ENCODE data around the gene FZD10. TPM values are rescaled to one million over a fixed set of nuclear protein-coding genes. Genes with fewer than 3 reads are reported as not detected.

Gene FZD10
- total RNA-seq, 4 donors from 2014 or later, result 11.7 to 20.7 (median 15.5) TPM

DNA sequence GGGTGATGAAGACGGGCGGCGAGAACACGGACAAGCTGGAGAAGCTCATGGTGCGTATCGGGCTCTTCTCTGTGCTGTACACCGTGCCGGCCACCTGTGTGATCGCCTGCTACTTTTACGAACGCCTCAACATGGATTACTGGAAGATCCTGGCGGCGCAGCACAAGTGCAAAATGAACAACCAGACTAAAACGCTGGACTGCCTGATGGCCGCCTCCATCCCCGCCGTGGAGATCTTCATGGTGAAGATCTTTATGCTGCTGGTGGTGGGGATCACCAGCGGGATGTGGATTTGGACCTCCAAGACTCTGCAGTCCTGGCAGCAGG lies 1.9 kb downstream of the FZD10 start:
- no peak for TF ChIP-seq CTCF (IDR thresholded peaks at IDR 0.05)
- TF ChIP-seq POLR2A (IDR thresholded peaks at IDR 0.05), result no peak
- TF ChIP-seq EP300 (IDR thresholded peaks at IDR 0.05), result no peak
- TF ChIP-seq POLR2AphosphoS5 (IDR thresholded peaks at IDR 0.05), result no peak
- Histone ChIP-seq H3K27me3 (peaks cover 55% of the 10 kb centered on the region), H3K36me3 (no peaks in the 10 kb centered on the region), H3K4me1 (peaks cover 44% of the 10 kb centered on the region), H3K27ac (no peak overlapping the region), H3K9me3 (no peaks in the 10 kb centered on the region), H3K4me3 (no peak overlapping the region)
- peak in 1 of 2 donors; percentile 52 for DNase-seq (ENCODE audit: low spot score in 2 of 2)
- WGBS, result 73% methylated on average over 18 of the region's 18 CpGs

- Histone ChIP-seq H3K4me1 (peaks cover 40% of the 10 kb centered on the region), H3K9me3 (no peaks in the 10 kb centered on the region), H3K27ac (no peak overlapping the region), H3K27me3 (peaks cover 58% of the 10 kb centered on the region), H3K4me3 (no peak overlapping the region), H3K36me3 (no peaks in the 10 kb centered on the region)
- peak in 1 of 2 donors; percentile 68 for DNase-seq (ENCODE audit: low spot score in 2 of 2)
- TF ChIP-seq POLR2A (IDR thresholded peaks at IDR 0.05) (no peak), POLR2AphosphoS5 (IDR thresholded peaks at IDR 0.05) (no peak), CTCF (IDR thresholded peaks at IDR 0.05) (no peak), EP300 (IDR thresholded peaks at IDR 0.05) (no peak)
- 63% methylated on average over 5 of the region's 5 CpGs for WGBS
Observed at GRCh38 chr12:130164936-130165335, 2.7 kb downstream of the FZD10 start.

GRCh38 chr12:130166306-130166705 lies 4.0 kb downstream of the FZD10 start:
- Histone ChIP-seq H3K27ac (no peak overlapping the region), H3K36me3 (no peaks in the 10 kb centered on the region), H3K4me3 (no peak overlapping the region), H3K27me3 (peaks cover 49% of the 10 kb centered on the region), H3K9me3 (no peaks in the 10 kb centered on the region), H3K4me1 (peaks cover 27% of the 10 kb centered on the region)
- peak in 1 of 2 donors; percentile 66 for DNase-seq (ENCODE audit: low spot score in 2 of 2)
- WGBS, result 87% methylated on average over 2 of the region's 2 CpGs
- TF ChIP-seq POLR2AphosphoS5 (IDR thresholded peaks at IDR 0.05), result no peak
- no peak for TF ChIP-seq EP300 (IDR thresholded peaks at IDR 0.05)
- TF ChIP-seq POLR2A (IDR thresholded peaks at IDR 0.05), result no peak
- no peak for TF ChIP-seq CTCF (IDR thresholded peaks at IDR 0.05)

GRCh38 chr12:130167537-130167936 lies 5.3 kb downstream of the FZD10 start:
- no peak overlapping the region for H3K27ac ChIP-seq
- TF ChIP-seq CTCF (IDR thresholded peaks at IDR 0.05) (no peak), POLR2AphosphoS5 (IDR thresholded peaks at IDR 0.05) (no peak), POLR2A (IDR thresholded peaks at IDR 0.05) (no peak), EP300 (IDR thresholded peaks at IDR 0.05) (no peak)
- no peak overlapping the region for H3K4me3 ChIP-seq
- peaks cover 42% of the 10 kb centered on the region for H3K27me3 ChIP-seq
- DNase-seq (ENCODE audit: low spot score in 2 of 2), result no peak
- 80% methylated on average over 1 of the region's 1 CpG for WGBS
- H3K9me3 ChIP-seq, result peaks cover 4% of the 10 kb centered on the region
- H3K4me1 ChIP-seq, result peaks cover 17% of the 10 kb centered on the region
- H3K36me3 ChIP-seq, result no peaks in the 10 kb centered on the region

- DNase-seq (ENCODE audit: low spot score in 2 of 2), result peak in 1 of 2 donors; percentile 18
- H3K36me3 ChIP-seq, result no peaks in the 10 kb centered on the region
- H3K9me3 ChIP-seq, result peaks cover 4% of the 10 kb centered on the region
- no peak for TF ChIP-seq CTCF (IDR thresholded peaks at IDR 0.05)
- TF ChIP-seq POLR2A (IDR thresholded peaks at IDR 0.05), result no peak
- no peak for TF ChIP-seq EP300 (IDR thresholded peaks at IDR 0.05)
- no peak for TF ChIP-seq POLR2AphosphoS5 (IDR thresholded peaks at IDR 0.05)
- WGBS, result 61% methylated on average over 6 of the region's 6 CpGs
- peaks cover 2% of the 10 kb centered on the region for H3K4me1 ChIP-seq
- H3K4me3 ChIP-seq, result no peak overlapping the region
- H3K27ac ChIP-seq, result no peak overlapping the region
- H3K27me3 ChIP-seq, result peaks cover 29% of the 10 kb centered on the region
Observed at GRCh38 chr12:130169256-130169655, 7.0 kb downstream of the FZD10 start.

Data from suprapubic skin (tissue), 4 donors.